Stimulated activated CD8-positive, alpha-beta memory T cell treated with anti-CD3 and anti-CD28 coated beads, Interleukin-12 subunit alpha, Interleukin-12 subunit beta, amount 100 ng/mL, for 24 hours (primary cell): ENCODE measurements around the gene FBXO3.
"Not testable (repeated sequence)": the region's sequence is repeated elsewhere in the genome, so short reads cannot be mapped to it uniquely, and the experiment has no call there.

Experiments used
- DNase-seq: peaks from one replicate; pipeline ENCODE4 v3.0.0-alpha.2; 2020; ENCODE audit errors: extremely low read depth

The FBXO3 gene

DNA sequence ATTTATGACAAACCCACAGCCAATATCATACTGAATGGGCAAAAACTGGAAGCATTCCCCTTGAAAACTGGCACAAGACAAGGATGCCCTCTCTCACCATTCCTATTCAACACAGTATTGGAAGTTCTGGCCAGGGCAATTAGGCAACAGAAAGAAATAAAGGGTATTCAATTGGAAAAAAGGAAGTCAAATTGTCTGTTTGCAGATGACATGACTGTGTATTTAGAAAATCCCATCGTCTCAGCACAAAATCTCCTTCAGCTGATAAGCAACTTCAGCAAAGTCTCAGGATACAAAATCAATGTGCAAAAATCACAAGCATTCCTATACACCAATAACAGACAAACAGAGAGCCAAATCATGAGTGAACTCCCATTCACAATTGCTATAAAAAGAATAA is 46.8 kb downstream of the FBXO3 start:
- not testable (repeated sequence) for DNase-seq

DNA sequence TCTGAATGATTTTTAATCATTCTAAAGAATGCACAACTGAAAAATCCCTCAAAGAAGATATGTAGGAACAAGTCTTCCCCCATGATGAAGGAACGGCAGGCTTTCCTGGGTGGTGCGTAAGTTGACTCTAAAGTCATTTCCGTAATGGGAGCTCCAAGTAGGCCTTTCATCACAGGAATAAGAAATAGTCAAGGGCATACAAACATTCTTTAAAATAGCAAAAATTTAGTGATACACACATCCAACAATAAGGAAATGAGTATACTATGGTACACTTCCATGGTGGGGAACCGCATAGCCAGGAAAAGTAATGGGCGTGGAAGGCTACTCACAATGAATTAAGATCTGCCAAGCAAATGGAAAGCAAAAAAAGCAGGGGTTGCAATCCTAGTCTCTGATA is 48.8 kb downstream of the FBXO3 start:
- no peak for DNase-seq

DNA sequence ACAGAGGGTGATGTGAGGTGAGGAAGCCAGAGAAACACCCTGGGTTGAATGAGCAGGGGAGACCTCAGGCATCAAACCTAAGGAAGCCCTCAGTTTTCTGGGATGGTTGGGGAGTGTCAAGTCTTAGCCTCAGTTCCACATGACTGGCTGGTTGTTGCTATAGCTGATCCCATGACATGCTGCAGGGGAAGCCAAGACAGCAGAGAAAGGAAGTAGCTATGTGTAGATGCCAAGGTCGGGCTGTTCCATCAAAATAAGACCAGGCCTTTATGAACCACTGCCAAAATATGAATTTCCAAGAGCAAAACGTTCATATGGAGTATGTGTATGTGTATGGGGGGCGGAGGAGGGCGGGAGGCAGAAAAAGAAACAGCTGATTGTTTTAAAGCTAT is 49.7 kb downstream of the FBXO3 start:
- no peak for DNase-seq

DNA sequence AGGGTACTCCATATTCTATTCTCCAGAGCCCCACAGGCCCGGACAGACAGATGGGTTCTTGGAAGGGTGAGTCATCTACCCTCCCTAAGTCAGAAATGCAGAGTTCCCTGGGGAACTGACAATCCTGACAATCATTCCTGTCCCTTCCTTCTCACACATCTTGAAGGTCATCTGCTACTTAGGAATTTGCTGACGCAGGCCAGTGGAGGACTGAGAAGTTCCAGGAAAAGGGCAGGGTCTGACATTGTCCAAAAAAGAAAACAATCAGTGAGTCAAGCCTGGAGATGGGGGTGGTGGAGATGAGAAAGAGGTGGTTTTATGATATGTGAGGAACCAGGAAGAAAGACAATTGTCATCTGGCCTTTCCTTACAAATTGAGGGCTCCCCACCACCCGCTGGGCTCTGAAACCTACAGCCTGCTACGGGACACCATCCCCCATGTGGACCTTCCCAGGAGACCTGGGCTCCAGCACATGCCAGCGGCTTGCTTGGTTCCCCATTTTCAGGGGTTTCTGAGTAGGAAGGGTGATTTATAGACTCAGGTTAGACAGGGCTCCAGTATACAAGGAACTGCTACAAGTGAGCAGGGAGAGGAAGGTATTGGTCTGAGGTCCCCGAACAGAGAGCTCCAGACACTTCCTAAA is 51.0 kb downstream of the FBXO3 start:
- DNase-seq: no peak

DNA sequence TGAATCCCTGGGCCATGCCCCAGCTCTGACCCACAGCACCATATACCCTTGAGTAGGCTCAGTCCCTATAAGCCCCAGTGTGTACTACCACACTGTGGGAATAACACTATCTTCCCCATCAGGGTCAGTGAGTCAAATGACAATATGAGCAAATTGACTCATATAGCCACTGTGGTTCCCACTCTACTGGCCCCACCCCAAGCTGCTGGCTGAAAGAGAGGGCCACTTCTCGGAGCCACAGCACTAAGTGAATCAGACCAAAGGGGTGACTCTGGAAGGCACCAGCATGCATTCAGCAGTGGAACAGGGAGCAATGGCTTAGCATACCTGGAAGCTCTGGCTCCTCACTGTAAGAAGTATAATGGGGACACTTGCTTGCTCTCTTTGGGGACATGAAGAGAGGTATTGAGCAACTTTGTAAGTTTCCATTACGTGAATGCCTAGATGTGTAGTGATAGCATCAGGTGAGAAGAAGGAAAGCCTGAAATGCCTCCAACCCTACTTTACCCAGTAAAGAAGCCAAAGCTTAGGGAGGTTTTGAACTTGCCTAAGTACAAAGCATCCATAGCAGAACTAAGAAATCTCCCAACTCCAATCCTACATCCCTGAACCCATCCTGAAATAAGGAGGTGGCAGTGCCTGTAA is 51.6 kb downstream of the FBXO3 start:
- DNase-seq: no peak

DNA sequence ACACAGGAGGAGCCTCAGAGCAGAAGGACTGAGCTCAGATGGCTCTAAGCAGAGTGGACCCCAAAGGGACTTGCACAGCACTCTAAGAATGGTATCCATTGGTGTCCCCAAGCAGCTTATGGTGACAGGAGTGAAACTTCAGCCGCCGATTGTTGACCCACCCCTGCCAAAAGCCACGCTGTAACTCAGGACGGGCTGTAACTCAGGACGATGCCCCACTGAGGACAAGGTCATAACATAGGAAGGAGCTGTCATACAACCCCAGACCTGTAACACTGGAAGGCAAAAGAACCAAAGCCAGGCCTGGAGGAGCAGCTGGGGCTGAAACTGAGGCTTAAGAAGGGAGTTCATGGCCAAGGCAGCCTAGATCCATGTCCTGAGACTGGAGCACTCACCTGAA is 52.3 kb downstream of the FBXO3 start:
- no peak for DNase-seq

DNA sequence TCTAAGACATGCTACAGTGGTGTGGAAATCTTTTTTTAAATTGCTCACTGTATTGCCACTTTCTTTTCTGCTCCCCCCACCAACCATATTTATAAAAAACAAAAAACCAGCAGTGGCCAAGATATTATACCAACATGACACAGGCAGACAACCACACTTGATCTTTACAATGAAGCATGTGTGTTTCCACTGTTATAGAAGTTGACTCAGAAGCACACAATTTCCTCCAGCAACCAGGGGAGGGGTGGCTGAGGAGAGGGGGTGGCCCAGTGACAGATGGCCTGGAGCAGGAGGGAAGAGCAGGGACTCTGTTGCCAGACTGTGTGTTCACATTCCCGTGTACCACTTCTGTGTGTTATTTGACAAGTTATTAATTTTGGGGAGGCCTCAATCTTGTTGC is 52.9 kb downstream of the FBXO3 start:
- DNase-seq: no peak

- DNase-seq: no peak
These were observed 54.7 kb downstream of the FBXO3 start for GRCh38 chr11:33719587-33719986.

DNA sequence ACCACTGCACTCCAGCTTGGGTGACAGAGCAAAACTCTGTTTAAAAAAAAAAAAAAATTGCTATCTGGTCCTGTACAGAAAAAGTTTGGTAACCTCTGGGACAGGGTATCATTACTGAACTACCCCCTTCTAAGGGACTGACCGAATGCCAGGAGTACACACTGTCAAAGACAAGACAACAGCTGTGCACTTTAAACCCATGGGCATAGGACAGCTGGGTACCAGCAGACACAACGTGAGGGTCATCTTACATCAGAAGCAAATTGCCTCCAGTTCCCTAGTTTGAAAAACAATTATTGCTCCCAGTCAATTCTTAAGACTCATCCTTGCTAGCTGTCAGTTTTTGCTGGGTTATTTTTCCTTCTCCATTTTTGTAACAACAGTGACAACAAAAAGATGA is 55.9 kb downstream of the FBXO3 start:
- DNase-seq: no peak

- no peak for DNase-seq
These were observed 58.1 kb downstream of the FBXO3 start for GRCh38 chr11:33716243-33716642.

DNA sequence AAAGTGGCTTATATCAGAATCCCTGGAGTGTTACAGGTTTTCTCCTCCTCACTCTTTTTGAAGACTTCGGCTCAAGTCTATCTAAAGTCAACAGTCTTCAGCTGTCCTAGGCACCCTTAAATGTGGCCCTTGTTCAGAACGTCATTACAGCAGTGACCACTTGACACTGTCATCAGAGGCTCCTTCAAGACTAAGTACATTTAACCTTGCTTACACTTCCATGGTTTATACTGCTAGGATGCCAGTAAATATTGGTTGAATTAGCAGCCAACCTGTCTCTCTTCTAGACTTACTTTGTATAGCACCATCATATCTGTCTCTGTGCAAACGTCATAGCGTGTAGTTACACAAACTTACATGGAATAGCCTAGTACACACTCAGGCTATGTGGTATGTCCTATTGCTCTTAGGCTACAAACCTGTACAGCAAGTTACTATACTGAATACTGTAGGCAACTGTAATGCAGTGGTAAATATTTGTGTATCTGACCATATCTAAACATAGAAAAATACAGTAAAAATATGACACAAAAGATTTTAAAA is 60.4 kb downstream of the FBXO3 start:
- DNase-seq: no peak

DNA sequence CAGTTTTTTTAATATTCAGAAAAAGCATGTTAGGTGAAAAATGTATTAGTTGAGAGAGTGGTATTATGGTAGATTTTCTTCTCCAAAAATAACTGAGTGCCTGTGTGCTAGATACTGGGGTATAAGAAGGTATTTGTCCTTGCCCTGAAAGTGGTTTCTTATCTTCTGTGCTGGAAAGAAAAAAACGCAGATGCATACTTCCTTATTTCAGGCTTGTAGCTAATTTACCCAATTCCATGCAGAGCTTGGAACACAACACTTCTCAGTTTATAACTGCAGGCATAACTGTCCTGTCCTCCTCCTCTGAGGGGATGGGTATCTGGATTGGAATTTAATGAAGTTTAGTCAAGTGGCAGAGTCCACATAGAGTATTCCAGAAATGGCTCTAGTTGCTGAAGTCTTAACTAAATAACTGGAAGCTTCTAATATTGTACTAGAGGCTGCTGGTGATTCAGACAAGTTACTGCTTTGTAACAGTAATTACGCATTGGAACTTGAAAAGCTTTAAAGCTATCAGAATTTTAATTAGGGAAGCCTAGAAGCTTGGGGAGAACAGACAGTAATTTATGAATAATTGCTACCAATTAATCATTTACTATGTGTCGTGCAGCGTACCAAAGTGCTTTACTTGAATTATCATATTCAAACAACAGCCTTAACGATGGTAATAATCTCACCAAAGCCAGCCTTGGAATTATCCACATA is 61.0 kb downstream of the FBXO3 start:
- DNase-seq: no peak

DNA sequence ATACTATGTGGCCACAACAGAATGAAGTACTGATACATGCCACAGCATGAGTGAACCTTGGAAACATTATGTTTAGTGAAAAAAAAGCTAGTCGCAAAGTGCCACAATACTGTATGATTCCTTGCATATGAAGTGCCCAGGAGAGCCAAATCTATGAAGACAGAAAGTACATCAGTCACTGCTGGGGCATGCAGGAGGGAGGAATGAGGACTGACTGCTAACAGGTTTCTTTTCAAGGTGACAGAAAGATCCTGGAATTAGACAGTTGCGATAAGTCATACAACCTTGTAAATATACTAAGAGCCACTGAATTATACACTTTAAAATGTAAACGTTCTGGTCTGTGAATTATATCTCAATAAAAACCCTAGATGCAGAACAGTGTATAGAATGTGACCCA is 61.9 kb downstream of the FBXO3 start:
- DNase-seq: no peak

GRCh38 chr11:33709466-33709865 is 64.9 kb downstream of the FBXO3 start:
- no peak for DNase-seq

GRCh38 chr11:33708985-33709384 is 65.3 kb downstream of the FBXO3 start:
- DNase-seq: no peak

- DNase-seq: not testable (repeated sequence)
These were observed 66.5 kb downstream of the FBXO3 start for GRCh38 chr11:33707831-33708230.

DNA sequence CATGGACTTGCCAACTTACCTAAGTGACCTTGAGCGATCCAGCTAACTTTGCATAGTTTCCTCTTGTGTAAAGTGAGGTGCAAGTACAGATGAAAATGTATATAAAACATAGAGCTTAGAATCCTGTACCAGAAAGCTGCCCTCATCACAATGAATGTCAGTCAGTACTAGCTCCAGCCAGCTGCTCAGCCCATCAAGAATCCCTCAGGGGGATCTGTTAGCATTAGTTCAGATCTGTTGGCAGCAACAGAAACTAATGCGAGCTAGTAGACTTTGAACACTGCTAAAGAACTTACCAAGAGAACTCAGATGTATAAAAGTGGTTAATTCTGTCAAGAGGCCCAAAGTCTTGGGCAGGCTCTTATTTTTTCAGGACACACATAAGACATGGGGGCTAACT is 67.4 kb downstream of the FBXO3 start:
- no peak for DNase-seq

- DNase-seq: no peak
These were observed 67.8 kb downstream of the FBXO3 start for GRCh38 chr11:33706546-33706945.

GRCh38 chr11:33704240-33705002 is 69.9 kb downstream of the FBXO3 start:
- no peak for DNase-seq

GRCh38 chr11:33703788-33704187 is 70.5 kb downstream of the FBXO3 start:
- DNase-seq: no peak

GRCh38 chr11:33703234-33703633 is 71.1 kb downstream of the FBXO3 start:
- no peak for DNase-seq
